HG02943 (cell line): ENCODE measurements around the gene LRBA.
"Not testable (repeated sequence)": the region's sequence is repeated elsewhere in the genome, so short reads cannot be mapped to it uniquely, and the experiment has no call there.

Source experiments
- ATAC-seq: cut with Tn5 transposase; IDR thresholded peaks from one replicate; pipeline ENCODE4 v1.9.1; 2021; ENCODE audit warnings: mild to moderate bottlenecking, low read depth, moderate library complexity; ENCODE audit not compliant: unreplicated experiment

The LRBA gene

GRCh38 chr4:150540959-150541360 is 474.1 kb downstream of the LRBA start:
- no peak for ATAC-seq

GRCh38 chr4:150540536-150540935 is 474.5 kb downstream of the LRBA start:
- ATAC-seq, result no peak

GRCh38 chr4:150537911-150538310 is 477.2 kb downstream of the LRBA start:
- not testable (repeated sequence) for ATAC-seq

GRCh38 chr4:150534818-150535217 is 480.3 kb downstream of the LRBA start:
- ATAC-seq, result no peak

GRCh38 chr4:150533673-150534072 is 481.4 kb downstream of the LRBA start:
- ATAC-seq, result no peak

- ATAC-seq, result no peak
Measured at GRCh38 chr4:150525321-150525868, 489.7 kb downstream of the LRBA start.

GRCh38 chr4:150518559-150518958 is 496.5 kb downstream of the LRBA start:
- no peak for ATAC-seq

- no peak for ATAC-seq
Measured at GRCh38 chr4:150515135-150515534, 499.9 kb downstream of the LRBA start.

- no peak for ATAC-seq
Measured at GRCh38 chr4:150514709-150515108, 500.4 kb downstream of the LRBA start.

GRCh38 chr4:150510176-150510865 is 504.8 kb downstream of the LRBA start:
- ATAC-seq, result no peak

GRCh38 chr4:150507656-150508055 is 507.4 kb downstream of the LRBA start:
- ATAC-seq, result not testable (repeated sequence)

- ATAC-seq, result no peak
Measured at GRCh38 chr4:150501983-150502382, 513.1 kb downstream of the LRBA start.

GRCh38 chr4:150501009-150501727 is 513.9 kb downstream of the LRBA start:
- ATAC-seq, result no peak

- no peak for ATAC-seq
Measured at GRCh38 chr4:150497612-150498011, 517.5 kb downstream of the LRBA start.

GRCh38 chr4:150495550-150495949 is 519.5 kb downstream of the LRBA start:
- no peak for ATAC-seq

GRCh38 chr4:150493851-150494250 is 521.2 kb downstream of the LRBA start:
- no peak for ATAC-seq

- no peak for ATAC-seq
Measured at GRCh38 chr4:150491132-150492049, 523.7 kb downstream of the LRBA start.

- no peak for ATAC-seq
Measured at GRCh38 chr4:150482581-150482980, 532.5 kb downstream of the LRBA start.

- no peak for ATAC-seq
Measured at GRCh38 chr4:150479657-150480056, 535.4 kb downstream of the LRBA start.

GRCh38 chr4:150477869-150478268 is 537.2 kb downstream of the LRBA start:
- no peak for ATAC-seq

- no peak for ATAC-seq
Measured at GRCh38 chr4:150476776-150477175, 538.3 kb downstream of the LRBA start.
